GM19035 (cell line): ENCODE measurements around the gene PLXNB2.
A peak's percentile ranks its signal among the peaks of the same experiment; 100 is the strongest.
"Not testable (repeated sequence)": the region's sequence is repeated elsewhere in the genome, so short reads cannot be mapped to it uniquely, and the experiment has no call there.

Experiments used
- ATAC-seq: cut with Tn5 transposase; IDR thresholded peaks from one replicate; pipeline ENCODE4 v1.9.1; 2021; ENCODE audit not compliant: unreplicated experiment

Gene PLXNB2, protein sequence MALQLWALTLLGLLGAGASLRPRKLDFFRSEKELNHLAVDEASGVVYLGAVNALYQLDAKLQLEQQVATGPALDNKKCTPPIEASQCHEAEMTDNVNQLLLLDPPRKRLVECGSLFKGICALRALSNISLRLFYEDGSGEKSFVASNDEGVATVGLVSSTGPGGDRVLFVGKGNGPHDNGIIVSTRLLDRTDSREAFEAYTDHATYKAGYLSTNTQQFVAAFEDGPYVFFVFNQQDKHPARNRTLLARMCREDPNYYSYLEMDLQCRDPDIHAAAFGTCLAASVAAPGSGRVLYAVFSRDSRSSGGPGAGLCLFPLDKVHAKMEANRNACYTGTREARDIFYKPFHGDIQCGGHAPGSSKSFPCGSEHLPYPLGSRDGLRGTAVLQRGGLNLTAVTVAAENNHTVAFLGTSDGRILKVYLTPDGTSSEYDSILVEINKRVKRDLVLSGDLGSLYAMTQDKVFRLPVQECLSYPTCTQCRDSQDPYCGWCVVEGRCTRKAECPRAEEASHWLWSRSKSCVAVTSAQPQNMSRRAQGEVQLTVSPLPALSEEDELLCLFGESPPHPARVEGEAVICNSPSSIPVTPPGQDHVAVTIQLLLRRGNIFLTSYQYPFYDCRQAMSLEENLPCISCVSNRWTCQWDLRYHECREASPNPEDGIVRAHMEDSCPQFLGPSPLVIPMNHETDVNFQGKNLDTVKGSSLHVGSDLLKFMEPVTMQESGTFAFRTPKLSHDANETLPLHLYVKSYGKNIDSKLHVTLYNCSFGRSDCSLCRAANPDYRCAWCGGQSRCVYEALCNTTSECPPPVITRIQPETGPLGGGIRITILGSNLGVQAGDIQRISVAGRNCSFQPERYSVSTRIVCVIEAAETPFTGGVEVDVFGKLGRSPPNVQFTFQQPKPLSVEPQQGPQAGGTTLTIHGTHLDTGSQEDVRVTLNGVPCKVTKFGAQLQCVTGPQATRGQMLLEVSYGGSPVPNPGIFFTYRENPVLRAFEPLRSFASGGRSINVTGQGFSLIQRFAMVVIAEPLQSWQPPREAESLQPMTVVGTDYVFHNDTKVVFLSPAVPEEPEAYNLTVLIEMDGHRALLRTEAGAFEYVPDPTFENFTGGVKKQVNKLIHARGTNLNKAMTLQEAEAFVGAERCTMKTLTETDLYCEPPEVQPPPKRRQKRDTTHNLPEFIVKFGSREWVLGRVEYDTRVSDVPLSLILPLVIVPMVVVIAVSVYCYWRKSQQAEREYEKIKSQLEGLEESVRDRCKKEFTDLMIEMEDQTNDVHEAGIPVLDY (N-terminal part only)

DNA sequence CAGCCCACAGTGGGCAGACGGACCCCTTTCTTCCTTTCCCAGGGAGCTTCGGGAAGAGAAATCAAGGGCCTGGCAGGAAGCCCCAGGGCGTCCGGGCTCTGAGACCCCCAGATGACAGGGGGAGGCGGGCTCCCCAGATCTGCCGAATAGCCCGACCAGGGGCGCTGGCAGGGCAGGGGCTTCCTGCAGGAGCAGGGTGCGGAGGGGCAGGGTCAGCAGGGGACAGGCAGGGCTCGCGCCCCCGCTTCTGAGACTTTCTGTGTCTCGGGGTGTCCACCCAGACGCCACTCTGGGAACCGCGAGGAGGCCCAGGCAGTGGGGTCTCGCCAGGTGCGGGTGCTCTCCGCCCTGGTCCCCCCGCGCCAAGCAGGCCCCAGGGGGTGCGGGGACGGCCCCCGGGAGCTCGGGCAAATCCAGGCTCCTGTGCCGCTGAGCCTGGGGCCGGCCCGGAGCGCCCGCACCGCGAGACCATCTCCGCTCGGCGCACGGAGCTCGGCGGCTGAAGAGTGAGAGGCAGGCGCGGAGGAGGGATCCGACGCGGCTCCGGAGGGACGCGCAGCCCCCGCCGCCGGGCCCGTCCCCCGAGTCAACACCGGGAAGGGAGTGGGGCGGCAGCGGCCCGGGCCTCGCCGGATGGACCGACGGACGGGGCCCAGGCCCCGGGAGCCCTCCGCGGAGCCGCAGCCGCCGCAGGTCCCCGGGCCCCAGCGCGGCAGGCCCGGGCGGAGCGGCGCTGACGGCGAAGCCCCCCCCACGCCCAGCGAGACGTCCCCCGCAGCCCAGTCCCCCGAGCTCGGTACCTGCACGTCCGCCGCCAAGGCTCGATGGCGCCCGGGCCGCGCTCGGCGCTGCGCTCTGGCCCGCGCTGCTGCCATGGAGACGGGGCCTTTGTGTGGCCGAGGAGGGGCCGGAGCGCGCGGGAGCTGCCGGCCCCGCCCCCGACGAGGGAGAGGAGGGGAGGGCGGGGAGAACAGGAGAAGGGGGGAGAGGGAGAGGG lies at the start of gene PLXNB2:
Gene PLXNB2 (minus strand): TSS at position 894 of the 997 bp plus-strand sequence. CDS start 17,062 bp downstream, outside the sequence.
- ATAC-seq: peak; percentile 46

DNA sequence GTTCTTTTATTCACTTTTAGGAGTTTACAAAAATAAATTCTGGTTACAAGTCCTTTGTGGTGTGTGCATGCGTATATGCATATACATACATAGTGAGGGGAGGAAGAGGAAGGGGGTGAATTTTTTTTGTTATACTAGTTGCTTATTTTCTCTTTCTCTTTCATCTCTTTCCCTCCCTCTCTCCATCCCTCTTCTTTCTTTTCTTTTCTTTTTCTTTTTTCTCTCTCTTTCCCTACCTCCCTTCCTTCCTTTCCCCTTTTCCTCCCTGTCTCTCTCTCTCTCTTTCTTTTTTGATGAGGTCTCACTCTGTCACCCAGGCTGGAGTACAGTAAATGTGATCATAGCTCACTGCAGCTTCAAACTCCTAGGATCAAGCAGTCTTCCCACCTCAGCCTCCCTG lies 49.8 kb upstream of the PLXNB2 start:
- no peak for ATAC-seq

DNA sequence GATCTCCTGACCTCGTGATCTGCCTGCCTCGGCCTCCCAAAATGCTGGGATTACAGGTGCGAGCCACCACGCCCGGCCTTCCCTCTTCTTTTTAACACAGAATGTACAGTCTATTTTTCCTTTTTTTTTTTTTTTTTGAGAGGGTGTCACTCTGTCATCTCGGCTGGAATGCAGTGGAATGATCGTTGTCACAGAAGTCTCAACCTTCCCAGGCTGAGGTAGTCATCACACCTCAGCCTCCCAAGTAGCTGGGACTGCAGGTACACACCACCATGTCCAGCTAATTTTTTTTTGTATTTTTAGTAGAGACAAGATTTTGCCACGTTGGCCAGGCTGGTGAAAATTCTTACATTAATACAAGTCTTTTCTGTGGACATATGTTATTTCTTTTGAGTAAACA lies 48.7 kb upstream of the PLXNB2 start:
- ATAC-seq: no peak

DNA sequence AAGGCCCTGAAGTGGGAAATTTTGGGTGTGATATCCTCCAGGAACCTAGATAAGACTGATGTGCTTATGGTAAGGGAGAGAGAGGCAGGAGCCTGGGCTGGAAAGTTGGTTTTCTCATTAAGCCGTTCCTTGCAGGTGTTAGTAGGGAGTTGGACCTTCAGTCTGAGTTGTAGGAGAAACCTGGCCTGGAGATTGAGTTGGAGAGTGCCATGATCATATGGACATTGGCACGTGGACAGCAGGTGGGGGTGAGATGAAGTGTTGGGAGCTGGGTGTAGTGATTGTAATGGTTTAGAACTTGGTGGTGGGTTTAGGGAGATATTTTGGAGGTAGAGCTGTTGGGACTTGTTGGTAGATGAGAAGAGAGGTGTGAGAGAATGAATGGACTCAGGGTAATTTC lies 40.6 kb upstream of the PLXNB2 start:
- no peak for ATAC-seq

DNA sequence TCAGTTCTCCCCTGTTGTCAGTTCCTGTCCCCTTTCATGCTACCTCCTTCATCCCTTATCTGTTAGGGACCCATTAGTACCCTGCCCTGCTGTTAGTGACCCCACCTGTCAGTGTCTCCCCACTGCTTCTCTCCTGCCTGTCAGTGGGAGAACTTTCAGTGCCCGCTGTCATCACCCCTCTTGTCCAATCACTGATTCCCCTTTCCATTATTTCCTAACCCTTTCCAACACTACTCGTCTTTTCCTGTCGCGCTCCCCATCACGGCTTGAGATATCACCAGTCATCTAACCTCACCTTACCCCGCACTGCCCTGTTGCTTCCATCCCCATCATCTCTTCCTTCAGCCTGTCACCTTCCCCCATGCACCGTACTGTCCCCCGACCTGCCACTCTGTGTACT lies 39.7 kb upstream of the PLXNB2 start:
- ATAC-seq: no peak

DNA sequence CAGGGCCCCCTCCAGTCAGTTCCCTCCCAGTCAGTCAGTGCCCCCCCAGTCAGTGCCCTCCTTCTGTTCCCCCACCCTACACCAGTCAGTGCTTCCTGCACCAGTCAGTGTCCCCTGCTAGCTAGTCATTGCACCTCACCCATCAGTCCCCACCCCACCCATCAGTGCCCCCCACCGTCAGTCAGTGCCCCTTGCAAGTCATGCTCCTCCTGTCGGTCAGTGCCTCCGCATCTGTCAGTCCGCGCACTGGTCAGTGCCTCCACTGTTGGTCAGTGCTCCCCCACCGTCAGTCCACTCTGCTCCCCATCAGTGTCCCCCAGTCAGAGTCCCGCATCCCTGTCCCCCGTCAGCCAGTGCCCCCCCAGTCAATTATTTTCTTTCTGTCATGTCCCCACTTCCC lies 39.0 kb upstream of the PLXNB2 start:
- no peak for ATAC-seq

DNA sequence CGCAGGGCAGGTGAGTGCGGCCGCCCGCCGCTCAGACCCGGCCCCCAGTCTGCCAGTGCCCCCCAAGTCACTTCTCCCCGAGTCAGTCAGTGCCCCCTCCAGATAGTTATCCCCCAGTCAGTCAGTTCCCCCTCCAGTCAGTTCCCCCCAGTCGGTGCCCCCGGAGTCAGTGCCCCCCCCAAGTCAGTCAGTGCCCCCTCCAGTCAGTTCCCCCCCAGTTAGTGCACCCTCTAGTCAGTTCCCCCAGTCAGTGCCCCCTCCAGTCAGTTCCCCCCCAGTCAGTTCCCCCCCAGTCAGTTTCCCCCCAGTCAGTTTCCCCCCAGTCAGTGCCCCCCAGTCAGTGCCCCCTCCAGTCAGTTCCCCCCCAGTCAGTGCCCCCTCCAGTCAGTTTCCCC lies 36.1 kb upstream of the PLXNB2 start:
- ATAC-seq: no peak

DNA sequence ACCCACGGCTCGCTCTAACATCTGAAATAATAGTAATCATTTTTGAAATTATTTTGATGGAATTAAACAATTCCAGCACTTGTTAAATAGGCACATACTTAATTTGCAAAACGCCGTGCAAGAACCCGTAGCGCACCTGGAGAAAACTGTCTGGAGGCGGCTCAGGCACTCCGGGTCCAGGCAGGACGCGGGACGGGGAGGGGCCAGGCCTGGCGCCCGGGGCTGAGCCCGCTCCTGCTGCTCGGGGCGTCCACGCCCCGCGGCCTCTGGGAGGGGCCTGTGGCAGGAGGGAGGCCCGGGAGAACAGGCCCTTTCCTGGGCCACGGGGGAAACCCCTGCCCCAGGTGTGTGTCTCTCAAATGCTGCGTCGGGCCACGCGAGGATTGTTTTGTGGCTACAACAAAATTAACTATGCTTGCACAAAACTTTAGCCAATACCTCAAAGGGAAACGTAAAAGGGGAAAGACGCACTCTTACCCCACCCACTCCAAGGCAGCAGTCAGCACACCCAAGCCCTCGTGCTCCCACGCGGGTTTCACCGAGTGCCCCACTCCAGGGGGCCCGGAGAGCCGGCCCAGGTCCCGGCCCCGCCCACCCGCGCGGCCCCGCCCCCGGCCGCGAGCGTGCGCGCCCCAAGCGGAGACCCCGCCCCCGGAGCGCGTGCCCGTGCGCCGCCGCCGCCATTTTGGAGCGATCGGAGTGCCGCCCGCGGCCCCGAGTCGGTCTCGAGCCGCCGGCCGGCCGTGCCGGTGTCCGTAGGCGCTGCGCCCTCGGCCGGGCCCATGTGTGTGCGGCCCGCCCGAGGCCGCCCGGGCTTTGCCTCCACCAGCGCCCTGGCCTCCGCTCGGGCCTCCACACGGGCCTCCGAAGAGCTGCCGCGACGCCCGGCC lies 35.5 kb upstream of the PLXNB2 start, which contains the start of gene PPP6R2:
Gene PPP6R2 (plus strand): TSS at position 677 of the 890 bp plus-strand sequence. CDS start 50,582 bp downstream, outside the sequence.
- ATAC-seq: peak; percentile 74

DNA sequence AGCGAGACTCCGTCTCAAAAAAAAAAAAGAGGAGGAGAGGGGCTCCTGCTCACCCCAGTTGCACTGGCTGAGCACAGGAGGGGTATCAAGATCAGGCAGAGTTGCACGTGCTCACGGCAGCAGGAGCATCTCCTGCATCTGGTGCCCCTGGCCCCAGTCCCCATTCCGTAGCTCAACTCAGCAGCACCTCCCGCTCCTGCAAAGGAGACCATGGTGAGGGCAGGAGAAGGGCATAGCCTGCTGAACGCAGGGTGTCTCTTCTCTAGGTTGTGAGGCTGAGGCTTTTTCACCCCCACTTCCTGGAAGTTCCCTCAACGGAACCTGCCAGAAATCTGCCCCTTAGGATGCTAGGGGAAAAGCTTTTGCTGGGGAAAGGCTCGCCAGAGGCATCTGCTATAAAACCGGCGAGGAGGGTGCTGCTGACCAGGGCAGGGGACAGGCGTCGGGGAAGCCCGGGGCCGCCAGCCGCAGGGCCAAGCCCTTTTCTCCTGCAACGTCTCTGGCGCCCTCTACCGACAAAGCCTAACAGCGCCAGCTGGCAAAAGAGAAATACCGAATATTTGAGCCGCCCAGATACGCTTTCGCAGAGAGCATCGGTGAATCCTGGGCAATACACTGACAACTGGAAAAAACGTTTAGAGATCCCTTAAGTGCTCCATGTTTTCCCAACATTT lies 34.7 kb upstream of the PLXNB2 start:
- ATAC-seq: peak; percentile 63

DNA sequence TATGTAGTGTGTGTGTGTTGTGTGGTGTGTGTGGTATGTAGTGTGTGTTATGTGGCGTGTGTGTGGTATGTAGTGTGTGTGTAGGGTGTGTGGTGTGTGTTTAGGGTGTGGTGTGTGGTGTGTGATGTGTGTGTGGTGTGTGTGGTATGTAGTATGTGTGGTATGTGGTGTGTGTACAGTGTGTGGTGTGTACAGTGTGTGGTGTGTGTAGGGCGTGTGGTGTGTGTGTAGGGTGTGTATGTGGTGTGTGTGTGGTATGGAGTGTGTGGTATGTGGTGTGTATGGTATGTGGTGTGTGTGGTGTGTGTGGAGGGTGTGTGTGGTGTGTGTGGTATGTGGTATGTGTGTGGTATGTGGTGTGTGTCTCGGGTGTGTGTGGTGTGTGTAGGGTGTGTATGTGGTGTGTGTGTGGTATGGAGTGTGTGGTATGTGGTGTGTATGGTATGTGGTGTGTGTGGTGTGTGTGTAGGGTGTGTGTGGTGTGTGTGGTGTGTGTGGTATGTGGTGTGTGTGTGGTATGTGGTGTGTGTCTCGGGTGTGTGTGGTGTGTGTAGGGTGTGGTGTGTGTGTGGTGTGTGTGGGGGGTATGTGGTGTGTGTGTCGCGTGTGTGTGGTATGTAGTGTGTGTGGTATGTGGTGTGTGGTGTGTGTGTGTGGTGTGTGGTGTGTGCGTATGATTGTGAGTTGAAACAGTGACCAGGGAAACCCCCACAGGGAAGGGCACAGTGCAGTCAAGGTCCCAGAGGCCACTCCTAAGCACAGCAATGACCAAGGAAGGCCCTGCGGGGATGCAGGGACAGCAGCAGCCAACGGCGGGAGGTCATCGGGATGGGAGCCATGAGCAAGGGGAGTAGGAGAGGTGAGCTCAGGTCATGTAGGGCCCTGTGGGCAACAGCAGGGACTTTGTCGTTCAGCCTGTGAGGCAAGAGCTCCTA lies 32.8 kb upstream of the PLXNB2 start:
- no peak for ATAC-seq

DNA sequence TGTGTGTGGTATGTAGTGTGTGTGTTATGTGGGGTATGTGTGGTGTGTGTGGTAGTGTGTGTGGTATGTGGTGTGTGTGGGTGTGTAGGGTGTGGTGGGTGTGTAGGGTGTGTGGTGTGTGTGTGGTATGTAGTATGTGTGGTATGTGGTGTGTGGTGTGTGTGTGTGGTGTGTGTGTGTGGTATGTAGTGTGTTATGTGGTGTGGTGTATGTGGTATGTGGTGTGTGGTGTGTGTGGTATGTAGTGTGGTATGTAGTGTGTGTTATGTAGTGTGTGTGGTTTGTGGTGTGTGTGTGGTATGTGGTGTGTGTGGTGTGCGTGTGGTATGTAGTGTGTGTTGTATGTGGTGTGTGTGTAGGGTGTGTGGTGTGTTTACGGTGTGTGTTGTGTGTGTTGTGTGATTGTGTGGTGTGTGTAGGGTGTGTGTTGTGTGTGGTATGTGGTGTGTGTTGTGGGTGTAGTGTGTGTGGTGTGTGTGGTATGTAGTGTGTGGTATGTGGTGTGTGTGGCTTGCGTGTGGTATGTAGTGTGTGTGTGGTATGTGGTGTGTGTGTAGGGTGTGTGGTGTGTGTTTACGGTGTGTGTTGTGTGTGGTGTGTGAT lies 31.5 kb upstream of the PLXNB2 start:
- ATAC-seq: no peak

DNA sequence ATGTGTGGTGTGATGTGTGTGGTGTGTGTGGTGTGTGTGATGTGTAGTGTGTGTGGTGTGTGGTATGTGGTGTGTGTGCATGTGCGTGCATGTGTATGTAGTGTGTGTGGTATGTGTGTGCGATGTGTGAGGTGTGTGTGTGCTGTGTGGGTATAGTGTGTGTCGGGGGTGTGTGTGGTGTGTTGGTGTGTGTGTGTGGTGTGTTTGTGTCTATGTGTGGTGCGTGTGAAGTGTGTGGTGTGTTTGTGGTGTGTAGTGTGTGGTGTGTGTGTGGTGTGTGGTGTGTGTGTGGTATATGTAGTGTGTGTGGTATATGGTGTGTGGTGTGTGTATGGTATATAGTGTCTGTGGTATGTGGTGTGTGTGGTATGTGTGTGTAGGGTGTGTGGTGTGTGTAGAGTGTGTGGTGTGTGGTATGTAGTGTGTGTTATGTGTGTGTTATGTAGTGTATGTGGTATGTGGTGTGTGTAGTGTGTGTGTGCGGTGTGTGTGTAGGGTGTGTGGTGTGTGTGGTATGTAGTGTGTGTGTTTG lies 30.7 kb upstream of the PLXNB2 start:
- ATAC-seq: no peak

DNA sequence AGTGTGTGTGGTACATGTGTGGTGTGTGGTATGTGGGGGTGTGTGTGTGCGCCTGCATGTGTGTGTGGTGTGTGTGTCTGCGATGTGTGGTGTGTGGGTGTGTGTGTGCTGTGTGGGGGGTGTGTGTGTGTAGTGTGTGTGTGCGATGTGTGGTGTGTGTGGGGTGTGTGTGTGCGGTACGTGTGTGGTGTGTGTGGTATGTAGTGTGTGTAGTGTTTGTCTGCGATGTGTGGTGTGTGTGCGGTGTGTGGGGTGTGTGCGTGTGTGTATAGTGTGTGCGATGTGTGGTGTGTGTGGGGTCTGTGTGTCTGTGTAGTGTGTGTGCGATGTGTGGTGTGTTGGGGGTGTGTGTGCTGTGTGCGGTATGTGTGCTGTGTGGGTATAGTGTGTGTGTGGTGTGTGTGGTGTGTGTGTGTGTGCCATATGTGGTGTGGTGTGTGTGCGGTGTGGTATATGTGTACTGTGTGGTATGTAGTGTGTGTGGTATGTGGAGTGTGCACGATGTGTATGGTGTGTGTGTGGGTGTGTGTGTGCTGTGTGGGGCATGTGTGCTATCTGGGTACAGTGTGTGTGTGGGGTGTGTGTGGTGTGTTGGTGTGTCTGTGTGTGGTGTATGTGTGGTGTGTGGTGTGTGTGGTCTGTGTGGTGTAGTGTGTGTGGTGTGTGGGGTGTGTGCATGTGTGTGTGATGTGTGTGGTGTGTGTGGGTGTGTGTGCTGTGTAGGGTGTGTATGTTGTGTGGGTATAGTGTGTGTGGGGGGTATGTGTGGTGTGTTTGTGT lies 30.0 kb upstream of the PLXNB2 start:
- ATAC-seq: no peak

DNA sequence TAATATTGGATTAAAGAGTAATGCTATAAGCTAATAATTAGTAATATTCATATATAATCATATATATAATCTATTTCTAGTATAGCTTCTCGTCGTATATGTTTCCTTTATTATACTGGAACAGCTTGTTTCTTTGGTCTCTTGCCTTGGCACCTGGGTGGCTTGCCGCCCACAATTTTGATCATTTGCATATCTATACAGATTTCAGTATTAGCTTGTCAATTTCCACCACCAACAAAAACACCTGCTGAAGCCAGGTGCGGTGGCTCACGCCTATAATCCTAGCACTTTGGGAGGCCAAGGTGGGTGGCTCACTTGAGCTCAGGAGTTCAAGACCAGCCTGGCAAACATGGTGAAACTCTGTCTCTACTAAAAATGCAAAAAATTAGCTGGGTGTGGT lies 27.0 kb upstream of the PLXNB2 start:
- ATAC-seq: not testable (repeated sequence)

DNA sequence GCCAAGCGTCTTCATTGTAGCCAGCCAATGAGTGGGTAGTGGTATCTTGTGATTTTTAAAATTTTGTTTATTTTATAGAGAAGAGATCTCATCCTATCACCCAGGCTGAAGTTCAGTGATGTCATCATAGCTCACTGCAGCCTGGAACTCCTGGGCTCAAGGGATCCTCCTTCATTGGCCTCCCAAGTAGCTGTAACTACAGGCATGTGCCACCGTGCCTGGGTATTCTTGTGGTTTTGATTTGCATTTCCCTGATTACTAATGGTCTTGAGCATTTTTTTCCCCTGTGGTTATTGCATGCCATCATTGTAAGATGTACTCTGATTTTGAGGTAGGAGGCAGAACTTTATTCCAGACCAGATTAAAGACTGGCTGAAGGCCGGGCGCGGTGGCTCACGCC lies 21.8 kb upstream of the PLXNB2 start:
- no peak for ATAC-seq

DNA sequence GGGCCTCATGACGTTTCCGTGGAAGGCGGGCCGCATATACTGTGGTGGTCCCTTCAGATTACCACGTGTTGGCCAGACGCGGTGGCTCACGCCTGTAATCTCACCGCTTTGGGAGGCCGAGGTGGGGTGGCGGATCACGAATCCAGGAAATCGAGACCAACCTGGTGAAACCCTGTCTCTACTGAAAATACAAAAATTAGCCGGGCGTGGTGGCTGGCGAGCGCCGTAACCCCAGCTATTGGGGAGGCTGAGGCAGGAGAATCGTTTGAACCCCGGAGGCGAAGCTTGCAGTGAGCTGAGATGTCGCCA lies 20.2 kb upstream of the PLXNB2 start:
- no peak for ATAC-seq
